Measurements from ENCODE around the gene RTBDN.
A peak's percentile ranks its signal among the peaks of the same experiment; 100 is the strongest.

RTBDN gene

DNA sequence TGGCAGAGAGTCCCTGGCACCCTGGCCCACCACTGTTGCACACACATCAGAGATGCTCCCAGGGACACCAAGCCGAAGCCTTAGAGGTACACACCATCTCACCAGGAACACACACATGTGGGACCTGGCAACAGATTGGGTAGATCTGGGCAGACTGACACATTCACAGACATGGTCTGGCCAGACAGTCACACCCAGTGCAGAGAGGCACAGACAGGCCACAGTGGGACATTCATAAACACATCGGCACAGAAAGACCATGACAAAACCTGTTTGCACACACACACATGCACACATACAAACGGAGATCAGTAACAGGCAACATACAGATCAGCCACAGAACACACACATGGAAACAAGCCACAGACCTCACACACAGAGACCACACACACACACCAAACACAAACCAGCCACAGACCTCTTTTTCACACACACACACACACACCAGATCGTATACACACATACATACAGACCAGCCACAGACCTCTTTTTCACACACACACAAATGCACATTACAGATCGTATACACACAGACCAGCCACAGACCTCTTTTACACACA is 49.4 kb downstream of the RTBDN start:
- Histone ChIP-seq H3K4me3 (replicated peaks; ENCODE audit: low read depth, low read length) (no peak overlapping the region), H3K36me3 (ENCODE audit: control insufficient read depth, insufficient read depth, low read length) (no peaks in the 10 kb centered on the region), H3K27me3 (replicated peaks; ENCODE audit: control insufficient read depth, insufficient read depth, low read length) (no peaks in the 10 kb centered on the region)
- TF ChIP-seq, protein P1, sequence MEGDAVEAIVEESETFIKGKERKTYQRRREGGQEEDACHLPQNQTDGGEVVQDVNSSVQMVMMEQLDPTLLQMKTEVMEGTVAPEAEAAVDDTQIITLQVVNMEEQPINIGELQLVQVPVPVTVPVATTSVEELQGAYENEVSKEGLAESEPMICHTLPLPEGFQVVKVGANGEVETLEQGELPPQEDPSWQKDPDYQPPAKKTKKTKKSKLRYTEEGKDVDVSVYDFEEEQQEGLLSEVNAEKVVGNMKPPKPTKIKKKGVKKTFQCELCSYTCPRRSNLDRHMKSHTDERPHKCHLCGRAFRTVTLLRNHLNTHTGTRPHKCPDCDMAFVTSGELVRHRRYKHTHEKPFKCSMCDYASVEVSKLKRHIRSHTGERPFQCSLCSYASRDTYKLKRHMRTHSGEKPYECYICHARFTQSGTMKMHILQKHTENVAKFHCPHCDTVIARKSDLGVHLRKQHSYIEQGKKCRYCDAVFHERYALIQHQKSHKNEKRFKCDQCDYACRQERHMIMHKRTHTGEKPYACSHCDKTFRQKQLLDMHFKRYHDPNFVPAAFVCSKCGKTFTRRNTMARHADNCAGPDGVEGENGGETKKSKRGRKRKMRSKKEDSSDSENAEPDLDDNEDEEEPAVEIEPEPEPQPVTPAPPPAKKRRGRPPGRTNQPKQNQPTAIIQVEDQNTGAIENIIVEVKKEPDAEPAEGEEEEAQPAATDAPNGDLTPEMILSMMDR (IDR thresholded peaks at IDR 0.05; ENCODE audit: insufficient read depth, low read length, poor library complexity, severe bottlenecking) = no peak
- peak; percentile 53 for DNase-seq (ENCODE audit: extremely low read depth, insufficient read length)

DNA sequence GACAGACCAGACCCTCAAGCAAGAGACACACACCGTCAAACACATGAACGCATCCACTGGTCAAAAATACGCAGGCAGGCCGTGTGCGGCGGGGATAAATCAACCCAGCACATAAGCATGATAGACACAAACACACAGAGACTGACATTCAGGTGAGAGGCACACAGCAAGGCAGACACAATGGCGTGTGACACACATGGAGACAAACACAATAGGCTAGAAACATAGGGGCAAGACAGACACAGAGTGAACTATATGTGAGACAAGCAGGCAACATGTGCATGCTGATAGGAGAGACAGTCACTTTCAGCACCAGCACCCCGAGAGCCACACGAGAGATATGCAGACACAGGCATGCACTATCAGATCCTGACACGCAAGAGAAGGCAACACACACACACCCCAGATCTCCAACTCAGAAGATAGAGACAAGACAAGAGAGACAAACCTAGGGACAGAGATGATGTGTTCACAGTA is 49.9 kb downstream of the RTBDN start:
- no peak for DNase-seq (ENCODE audit: extremely low read depth, insufficient read length)
- TF ChIP-seq, protein P1 (IDR thresholded peaks at IDR 0.05; ENCODE audit: insufficient read depth, low read length, poor library complexity, severe bottlenecking) = no peak
- H3K36me3 ChIP-seq (ENCODE audit: control insufficient read depth, insufficient read depth, low read length) = no peaks in the 10 kb centered on the region
- H3K4me3 ChIP-seq (replicated peaks; ENCODE audit: low read depth, low read length) = no peak overlapping the region
- H3K27me3 ChIP-seq (replicated peaks; ENCODE audit: control insufficient read depth, insufficient read depth, low read length) = no peaks in the 10 kb centered on the region

DNA sequence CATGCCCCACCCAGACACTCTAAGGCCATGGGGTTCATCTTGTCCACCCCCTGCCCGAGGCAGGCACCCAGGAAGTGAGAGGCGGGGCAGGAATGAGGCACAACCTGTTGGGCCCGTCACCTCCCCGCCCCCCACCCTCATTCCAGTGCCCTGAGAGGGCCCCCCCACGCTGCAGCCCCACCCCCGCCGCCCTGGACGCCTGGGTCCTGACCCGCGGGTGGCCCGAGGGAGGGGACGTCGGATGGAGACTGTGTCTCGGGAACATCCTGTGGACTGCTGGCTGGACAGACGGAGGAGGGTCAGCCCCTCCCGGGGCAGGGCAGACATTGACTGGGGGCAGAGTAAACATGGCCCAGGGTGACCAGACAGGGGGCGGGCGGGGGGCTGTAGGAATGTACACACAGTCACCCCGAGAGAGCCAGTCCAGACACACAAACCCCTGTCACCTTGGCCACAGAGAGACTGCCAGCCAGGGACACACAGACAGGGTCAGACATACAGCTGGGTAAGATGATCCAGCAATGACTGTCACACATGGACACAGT is 50.5 kb downstream of the RTBDN start:
- TF ChIP-seq, protein P1 (IDR thresholded peaks at IDR 0.05; ENCODE audit: insufficient read depth, low read length, poor library complexity, severe bottlenecking) = no peak
- no peak for DNase-seq (ENCODE audit: extremely low read depth, insufficient read length)
- no peaks in the 10 kb centered on the region for H3K27me3 ChIP-seq (replicated peaks; ENCODE audit: control insufficient read depth, insufficient read depth, low read length)
- H3K4me3 ChIP-seq (replicated peaks; ENCODE audit: low read depth, low read length) = no peak overlapping the region; the same call in 1 of the 2 replicates
- H3K36me3 ChIP-seq (ENCODE audit: control insufficient read depth, insufficient read depth, low read length) = no peaks in the 10 kb centered on the region

DNA sequence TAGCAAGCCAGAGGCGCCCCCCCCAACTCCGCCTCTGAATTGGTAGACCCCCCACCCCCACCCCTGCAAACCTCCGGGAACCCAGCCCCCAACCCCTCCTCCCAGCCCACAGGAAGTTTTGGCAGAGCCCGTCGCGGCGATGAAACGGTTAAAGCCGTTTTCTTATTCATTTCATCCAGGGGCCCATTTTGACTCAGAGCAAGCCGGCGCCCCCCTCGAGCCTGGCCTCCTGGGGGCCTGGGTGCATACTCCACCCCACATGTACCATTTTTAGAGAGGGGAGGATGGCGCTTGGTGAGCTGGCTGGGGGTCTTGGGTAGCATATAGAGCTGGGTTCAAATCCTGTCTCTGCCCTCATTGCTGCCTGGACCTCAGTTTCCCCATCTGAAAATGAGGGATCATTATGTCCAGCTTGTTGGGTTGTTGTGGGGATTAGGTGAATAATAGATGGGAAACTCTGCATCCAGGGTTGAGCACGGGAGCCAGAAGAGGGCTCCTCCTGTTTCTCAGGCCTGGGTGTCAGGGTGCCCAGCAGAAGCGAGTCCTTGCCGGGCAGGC is 51.0 kb downstream of the RTBDN start:
- Histone ChIP-seq H3K4me3 (replicated peaks; ENCODE audit: low read depth, low read length) (peak overlapping the region; percentile 57), H3K36me3 (ENCODE audit: control insufficient read depth, insufficient read depth, low read length) (no peaks in the 10 kb centered on the region), H3K27me3 (replicated peaks; ENCODE audit: control insufficient read depth, insufficient read depth, low read length) (no peaks in the 10 kb centered on the region)
- no peak for DNase-seq (ENCODE audit: extremely low read depth, insufficient read length)
- TF ChIP-seq, protein P1 (IDR thresholded peaks at IDR 0.05; ENCODE audit: insufficient read depth, low read length, poor library complexity, severe bottlenecking) = no peak

- TF ChIP-seq, protein P1 (IDR thresholded peaks at IDR 0.05; ENCODE audit: insufficient read depth, low read length, poor library complexity, severe bottlenecking) = peak; percentile 14
- Histone ChIP-seq H3K27me3 (replicated peaks; ENCODE audit: control insufficient read depth, insufficient read depth, low read length) (no peaks in the 10 kb centered on the region), H3K36me3 (ENCODE audit: control insufficient read depth, insufficient read depth, low read length) (no peaks in the 10 kb centered on the region), H3K4me3 (replicated peaks; ENCODE audit: low read depth, low read length) (peak overlapping the region; percentile 57)
- peak; percentile 93 for DNase-seq (ENCODE audit: extremely low read depth, insufficient read length)
These were observed 51.7 kb downstream of the RTBDN start for GRCh38 chr19:12782424-12783290.
